Measurements from ENCODE around the gene ZNF805. TPM values are rescaled to one million over a fixed set of nuclear protein-coding genes. Genes with fewer than 3 reads are reported as not detected.

The ZNF805 gene
- total and polyA plus RNA-seq, 2 of the 13 experiments (the other 11 are each of a cell fraction or from before 2014, with no cell fraction given): 5.1 to 12.8 TPM

GRCh38 chr19:57191141-57192076 lies 49.0 kb upstream of the ZNF805 start, which contains the start of gene ZNF264 (continued):
- TF ChIP-seq ELF1 (CRISPR knock-in tag; IDR thresholded peaks at IDR 0.05) (peak; percentile 94), RFXANK (CRISPR knock-in tag; IDR thresholded peaks at IDR 0.05) (no peak), STAT5B (CRISPR knock-in tag; IDR thresholded peaks at IDR 0.05) (no peak), AHDC1 (CRISPR knock-in tag; IDR thresholded peaks at IDR 0.05; ENCODE audit: borderline replicate concordance) (peak; percentile 39; the same call in 1 of the 2 replicates), ATF2 (CRISPR knock-in tag; IDR thresholded peaks at IDR 0.05) (no peak), ZNF564 (CRISPR knock-in tag; IDR thresholded peaks at IDR 0.05) (peak; percentile 52; the same call in 1 of the 2 replicates), ATAD3A (CRISPR knock-in tag; IDR thresholded peaks at IDR 0.05) (no peak), ZNF746 (CRISPR knock-in tag; IDR thresholded peaks at IDR 0.05) (no peak; the same call in 1 of the 2 replicates), GRHL1 (CRISPR knock-in tag; conservative IDR thresholded peaks at IDR 0.05) (no peak), JUND (CRISPR knock-in tag; IDR thresholded peaks at IDR 0.05) (0 out of 2 replicates have a peak, but pooled peaks have one; percentile 27), ZNF232 (CRISPR knock-in tag; IDR thresholded peaks at IDR 0.05; ENCODE audit: borderline replicate concordance) (0 out of 2 replicates have a peak, but pooled peaks have one; percentile 13), HES4 (CRISPR knock-in tag; IDR thresholded peaks at IDR 0.05; ENCODE audit: borderline replicate concordance) (no peak), HMG20A (CRISPR knock-in tag; IDR thresholded peaks at IDR 0.05; ENCODE audit: borderline replicate concordance) (no peak), ELF3 (CRISPR knock-in tag; IDR thresholded peaks at IDR 0.05) (peak; percentile 72), EED (CRISPR knock-in tag; IDR thresholded peaks at IDR 0.05) (peak; percentile 90; the same call in 1 of the 2 replicates), DPF2 (CRISPR knock-in tag; IDR thresholded peaks at IDR 0.05; ENCODE audit: borderline replicate concordance, low read depth) (no peak)
- TF ChIP-seq, protein P1, sequence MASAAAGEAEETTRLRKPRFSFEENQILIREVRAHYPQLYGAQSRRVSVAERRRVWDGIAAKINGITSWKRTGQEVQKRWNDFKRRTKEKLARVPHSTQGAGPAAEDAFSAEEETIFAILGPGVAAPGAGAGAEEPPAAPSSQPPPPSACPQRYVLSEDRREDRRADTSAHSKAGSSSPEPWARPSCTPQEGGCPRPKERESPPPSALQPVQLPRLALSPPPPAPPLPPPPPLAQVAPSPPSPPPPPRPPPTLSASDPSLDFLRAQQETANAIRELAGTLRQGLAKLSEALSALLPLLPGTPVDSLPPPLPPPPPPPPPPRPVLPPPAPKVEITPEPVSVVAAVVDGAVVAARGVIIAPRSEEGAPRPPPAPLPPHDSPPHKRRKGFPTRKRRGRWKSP (CRISPR knock-in tag; IDR thresholded peaks at IDR 0.05): no peak
- TF ChIP-seq, protein P2, sequence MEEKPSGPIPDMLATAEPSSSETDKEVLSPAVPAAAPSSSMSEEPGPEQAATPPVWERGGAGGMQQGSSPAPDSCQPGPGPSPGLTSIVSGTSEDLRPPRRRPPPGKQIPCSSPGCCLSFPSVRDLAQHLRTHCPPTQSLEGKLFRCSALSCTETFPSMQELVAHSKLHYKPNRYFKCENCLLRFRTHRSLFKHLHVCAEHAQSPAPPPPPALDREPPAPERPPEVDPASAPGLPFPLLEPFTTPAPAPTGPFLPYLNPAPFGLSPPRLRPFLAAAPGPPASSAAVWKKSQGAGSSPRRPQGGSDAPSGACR (CRISPR knock-in tag; IDR thresholded peaks at IDR 0.05): peak; percentile 73; the same call in 1 of the 2 replicates

Data from HepG2 (cell line).